Glomerular endothelial cell (primary cell): Measurements from ENCODE around the gene SYNJ2. TPM values are rescaled to one million over a fixed set of nuclear protein-coding genes. Genes with fewer than 3 reads are reported as not detected.

Source experiments
- DNase-seq: peaks from one replicate; pipeline ENCODE4 v3.0.0-alpha.2; 2011; ENCODE audit warnings: low read depth, low spot score; ENCODE audit errors: extremely low read depth
- total RNA-seq: library from RNA; depleted of rRNA; stranded (reverse); fragments of >200 nt; gene quantifications from 2 replicates; pipeline ENCODE4 v1.2.3, GENCODE V29; 2015

Gene SYNJ2
- total RNA-seq, 1 donor from 2014 or later = 104 TPM

DNA sequence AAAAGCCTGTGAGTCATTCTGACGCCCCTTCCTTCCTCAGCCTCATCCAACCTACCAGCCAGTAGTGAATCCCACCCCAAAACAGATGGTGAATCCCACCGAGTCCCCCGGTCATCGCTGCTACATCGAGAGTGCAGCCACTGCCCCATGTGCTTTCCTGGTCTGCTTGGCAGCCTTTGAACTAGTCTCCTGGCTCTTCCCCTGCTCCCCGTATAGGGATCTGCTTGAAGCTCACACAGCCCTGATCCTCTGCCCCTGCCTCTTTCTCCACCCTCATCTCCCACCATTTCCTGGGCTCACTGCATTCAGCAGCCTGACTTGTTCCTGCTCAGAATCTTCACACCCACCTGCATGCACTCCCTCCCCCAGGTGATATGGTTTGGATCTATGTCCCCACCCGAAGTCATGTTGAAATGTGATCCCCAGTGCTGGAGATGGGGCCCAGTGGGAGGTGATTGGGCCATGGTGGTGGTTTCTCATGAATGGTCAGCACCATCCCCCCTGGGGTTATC lies 14.6 kb downstream of the SYNJ2 start:
- no peak for DNase-seq

DNA sequence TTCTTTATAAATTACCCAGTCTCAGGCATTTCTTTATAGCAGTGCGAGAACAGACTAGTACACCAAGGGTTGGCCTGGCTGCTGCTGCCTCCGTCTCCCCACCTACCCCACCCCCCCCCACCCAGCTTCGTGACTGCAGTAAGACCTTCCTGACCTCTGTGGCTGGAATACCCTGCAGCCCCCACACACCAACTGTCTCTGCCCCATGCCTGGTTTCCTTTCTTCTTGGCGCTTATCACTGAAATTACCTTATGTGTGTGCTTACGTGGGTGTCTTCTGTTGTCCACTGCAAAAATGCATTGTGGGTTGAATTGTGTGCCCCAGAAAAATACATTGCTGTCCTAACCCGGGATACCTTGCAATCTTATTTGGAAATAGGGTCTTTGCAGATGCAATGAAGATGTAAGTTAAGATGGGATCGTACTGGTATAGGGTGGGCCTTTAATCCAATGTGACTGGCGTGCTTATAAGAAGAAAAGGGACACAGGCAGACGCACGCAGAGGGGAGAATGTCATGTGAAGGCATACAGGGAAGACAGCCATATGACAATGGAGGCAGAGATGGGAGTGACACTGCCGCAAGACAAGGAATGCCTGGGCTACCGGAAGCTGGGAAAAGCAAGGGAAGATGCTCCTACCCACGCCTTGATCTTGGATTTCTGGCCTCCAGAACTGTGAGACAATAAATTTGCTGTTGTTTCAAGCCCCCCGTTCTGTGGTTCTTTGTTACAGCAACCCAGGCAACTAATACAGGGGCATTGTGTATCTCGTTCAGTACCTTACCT lies 15.4 kb downstream of the SYNJ2 start:
- no peak for DNase-seq

DNA sequence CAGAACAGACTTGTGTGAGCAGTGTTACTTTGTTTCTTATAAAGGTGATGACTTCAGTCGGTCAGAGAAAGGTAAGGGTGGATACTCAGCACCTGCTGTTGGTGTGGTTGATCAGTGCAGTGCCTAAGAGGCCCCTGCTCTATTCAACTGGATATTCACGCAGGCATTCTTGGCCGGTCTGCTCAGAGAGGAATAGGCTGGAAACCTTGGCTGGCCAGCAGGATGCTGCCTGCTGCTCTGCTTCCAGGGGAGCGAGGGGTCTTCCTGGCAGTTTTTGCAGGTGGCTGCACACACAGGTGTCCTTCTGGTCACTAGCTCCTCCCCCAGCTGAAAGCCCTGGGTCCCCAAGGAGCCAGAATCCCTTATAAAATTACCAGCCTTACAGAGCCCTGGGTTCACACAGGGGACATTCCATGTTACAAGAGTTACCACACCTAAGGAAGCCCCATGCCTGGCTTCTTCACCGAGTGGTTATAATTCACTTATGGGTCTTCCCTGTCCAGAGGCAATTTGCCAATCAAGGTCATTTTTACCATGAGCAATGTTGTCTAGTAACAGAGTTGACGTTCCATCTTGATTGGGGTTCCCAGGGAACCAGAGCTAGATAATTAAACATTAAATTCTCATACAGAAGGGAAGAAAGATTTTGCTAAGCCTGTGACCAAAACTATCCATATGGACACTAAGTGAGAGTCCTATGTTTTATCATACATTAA lies 16.4 kb downstream of the SYNJ2 start:
- DNase-seq = no peak

GRCh38 chr6:157998707-157999167 lies 17.1 kb downstream of the SYNJ2 start:
- DNase-seq = no peak

DNA sequence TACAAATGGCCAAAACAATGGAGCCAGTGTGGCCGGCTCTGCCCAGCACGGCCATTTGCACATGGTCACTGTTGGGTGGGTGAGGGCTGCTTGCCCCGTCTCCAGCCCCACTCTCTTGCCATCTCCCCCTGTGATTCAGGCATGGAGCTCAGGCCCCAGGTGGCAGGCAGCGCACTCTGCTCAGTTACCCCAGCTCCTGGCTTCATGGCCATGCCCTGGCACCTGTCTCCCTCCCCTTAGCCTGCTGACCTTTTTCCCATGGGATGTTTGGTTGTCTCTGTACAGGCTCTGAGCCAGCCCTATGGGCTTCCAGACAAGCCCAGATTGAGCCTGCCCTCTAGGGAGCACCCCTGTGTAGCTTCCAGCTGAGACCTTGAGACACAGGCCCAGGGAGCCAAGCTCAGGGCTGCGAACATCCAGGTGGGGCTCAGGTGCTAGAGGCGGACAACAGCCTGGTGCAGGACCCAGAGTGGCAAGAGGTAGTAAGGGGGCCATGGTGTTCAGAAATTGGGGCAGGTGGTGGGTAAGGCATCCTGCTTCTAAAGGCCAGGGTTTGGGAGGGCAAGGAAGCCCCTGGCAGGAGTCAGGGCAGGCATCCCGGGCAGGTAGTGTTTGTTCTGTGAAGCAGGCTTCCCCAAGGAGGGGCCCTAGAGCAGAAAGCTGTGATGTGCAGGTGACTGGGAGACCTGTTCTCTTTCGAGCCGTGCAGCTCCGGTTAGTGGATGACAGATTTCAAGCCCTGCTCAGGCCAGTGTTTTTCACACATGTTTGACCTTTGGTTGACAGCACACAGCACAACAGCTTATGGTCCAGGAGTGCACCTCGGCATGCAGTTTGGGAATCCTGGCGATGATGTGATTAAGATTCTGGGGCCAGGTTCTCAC lies 17.7 kb downstream of the SYNJ2 start:
- no peak for DNase-seq

- DNase-seq = no peak
These were observed 19.1 kb downstream of the SYNJ2 start for GRCh38 chr6:158000530-158001307.

DNA sequence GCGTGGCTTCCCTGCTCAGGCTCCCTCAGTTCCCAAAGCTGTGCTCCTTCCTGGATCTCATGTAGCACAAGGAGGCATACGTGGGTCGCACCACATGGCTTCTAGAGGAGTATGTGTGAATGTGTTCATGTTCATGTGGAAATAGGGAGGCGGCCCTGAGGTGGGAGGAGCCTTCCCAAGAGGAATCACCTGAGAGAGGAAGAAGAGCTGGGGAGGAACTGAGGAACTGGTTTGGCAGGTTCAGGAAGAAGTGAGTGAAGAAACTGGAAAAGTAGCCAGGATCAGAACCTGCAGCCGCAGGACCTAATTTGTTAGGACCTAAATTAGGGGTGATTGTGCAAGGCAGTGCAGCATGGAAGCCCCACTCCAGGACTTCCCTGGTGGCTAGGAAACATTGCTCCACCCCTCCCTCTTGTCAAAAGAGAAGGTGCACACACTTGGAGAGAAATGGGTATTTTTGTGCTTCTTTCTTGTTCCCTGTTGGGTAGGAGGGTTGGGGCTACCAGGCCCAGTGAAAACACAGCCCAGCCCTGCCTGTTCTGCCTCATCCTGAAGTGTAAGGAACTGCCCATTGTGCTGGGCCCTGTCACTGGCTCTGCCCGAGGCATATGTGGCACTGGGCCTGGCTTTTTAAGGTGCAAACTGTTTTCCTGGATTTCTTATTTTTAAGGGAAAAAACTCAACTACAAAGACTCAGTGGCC lies 20.7 kb downstream of the SYNJ2 start:
- no peak for DNase-seq

DNA sequence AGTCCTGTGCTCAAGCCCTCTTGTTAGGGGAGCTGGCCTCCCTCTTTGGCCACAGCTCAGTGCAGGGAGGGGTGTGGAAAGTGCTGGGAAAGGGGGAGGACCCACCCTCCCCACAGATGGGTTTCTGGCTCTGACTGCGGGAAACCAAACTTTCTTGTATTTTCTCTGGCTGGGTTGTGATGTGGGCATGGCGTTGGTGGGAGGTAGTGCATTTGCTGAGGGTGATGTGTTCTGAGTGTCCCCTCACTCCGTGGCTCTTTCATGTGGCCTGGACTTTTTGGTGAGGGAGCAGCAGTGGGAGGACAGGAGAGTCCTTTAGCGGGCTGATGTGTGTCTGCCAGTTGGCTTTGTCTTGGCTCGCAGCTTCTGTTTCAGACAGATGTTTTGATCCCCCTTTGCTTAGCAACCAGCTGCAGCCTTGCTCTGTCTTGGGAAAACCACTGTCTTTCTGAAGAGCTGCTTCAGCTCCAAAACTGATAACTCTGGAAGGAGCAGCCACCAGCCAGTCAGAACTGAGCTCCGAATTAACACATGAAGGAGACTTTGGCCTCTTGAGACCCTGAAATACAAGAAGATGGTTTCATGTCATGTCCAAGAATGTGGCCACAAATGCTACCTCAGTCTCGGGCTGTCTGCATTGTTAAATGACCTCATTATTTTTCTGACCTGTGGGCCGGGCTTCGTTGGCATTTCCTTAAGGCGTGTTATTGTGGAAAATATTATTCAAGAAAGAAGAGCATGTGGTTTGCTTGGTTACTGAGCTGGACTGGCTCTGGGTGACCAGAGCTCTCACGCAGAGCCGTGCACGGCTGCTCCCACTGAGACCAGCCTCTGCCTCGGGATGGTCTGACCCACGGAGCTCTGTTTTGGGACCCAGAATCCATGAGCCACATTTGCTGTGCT lies 21.5 kb downstream of the SYNJ2 start:
- peak; percentile 92 for DNase-seq

- DNase-seq = no peak
These were observed 22.4 kb downstream of the SYNJ2 start for GRCh38 chr6:158003910-158004700.

- DNase-seq = no peak
These were observed 23.0 kb downstream of the SYNJ2 start for GRCh38 chr6:158004701-158005095.

- DNase-seq = no peak
These were observed 24.0 kb downstream of the SYNJ2 start for GRCh38 chr6:158005626-158006180.

GRCh38 chr6:158006331-158006730 lies 24.7 kb downstream of the SYNJ2 start:
- no peak for DNase-seq

GRCh38 chr6:158006821-158007570 lies 25.3 kb downstream of the SYNJ2 start:
- DNase-seq = no peak

GRCh38 chr6:158008864-158009113 lies 27.1 kb downstream of the SYNJ2 start:
- no peak for DNase-seq

DNA sequence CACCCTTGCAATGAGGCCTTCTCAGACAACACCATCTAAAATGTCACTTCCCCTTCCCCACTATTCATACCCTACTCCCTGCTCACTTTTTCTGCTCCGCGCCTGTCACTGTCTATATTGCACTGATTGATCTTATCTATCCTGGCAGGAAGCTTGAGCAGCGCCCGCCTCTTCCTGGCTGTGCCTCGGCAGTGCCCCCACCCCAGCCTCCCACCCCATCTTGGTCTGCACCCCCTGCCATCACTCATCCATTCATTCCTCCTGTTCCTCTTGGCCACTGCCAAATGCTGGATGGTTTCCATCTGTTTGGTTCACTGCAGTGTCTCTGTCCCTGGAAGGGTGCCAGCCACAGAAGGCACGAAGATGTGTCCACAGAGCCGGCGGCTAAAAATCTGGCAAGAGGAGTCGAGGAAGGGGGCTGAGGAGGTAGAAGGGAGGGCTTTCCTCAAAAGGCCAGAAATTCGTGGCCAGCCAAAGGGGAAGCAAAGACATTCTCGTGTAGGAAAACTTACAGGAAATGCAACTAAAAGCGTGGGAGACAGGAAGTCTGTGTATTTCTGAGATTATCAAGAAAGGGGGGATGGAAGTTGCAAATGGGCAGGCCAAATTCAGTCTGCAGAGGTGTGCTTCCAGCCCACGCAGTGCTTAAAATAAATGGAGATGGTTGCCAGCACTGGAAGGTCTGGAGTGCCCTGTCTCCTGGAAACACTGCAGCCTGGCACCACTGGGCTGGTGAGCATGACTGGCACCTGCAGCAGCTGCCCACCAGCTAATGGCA lies 27.6 kb downstream of the SYNJ2 start:
- DNase-seq = no peak

GRCh38 chr6:158009935-158010585 lies 28.4 kb downstream of the SYNJ2 start:
- DNase-seq = no peak
